KG1 (cell line): Measurements from ENCODE around the gene CENPL.
"Not testable (repeated sequence)": the region's sequence is repeated elsewhere in the genome, so short reads cannot be mapped to it uniquely, and the experiment has no call there.

Experiments used
- DNase-seq: peaks from one replicate; lab custom pipeline; 2025; lab: John Stamatoyannopoulos, UW

The CENPL gene

DNA sequence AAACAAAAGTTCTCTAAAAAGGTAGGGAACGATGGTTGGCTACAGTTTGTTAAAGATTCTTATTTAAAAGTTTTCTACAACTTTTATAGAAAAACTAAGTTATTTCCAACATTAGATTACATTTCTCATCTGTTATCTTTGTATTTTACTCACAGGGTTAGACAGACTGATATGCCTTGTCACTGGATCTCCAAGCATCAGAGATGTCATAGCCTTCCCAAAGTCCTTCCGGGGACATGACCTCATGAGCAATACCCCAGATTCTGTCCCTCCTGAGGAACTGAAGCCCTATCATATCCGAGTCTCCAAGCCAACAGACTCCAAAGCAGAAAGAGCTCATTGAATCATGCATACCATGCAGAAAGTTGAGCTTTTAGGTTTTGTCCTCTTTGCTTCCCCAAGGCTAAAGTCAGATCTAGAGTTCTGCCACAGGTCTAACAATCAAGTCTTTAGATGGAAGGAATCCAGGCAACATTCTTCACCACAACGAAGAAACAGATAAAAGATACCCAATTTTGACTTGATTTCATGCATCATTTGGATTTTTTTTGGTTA lies 32.8 kb upstream of the CENPL start:
- no peak for DNase-seq

DNA sequence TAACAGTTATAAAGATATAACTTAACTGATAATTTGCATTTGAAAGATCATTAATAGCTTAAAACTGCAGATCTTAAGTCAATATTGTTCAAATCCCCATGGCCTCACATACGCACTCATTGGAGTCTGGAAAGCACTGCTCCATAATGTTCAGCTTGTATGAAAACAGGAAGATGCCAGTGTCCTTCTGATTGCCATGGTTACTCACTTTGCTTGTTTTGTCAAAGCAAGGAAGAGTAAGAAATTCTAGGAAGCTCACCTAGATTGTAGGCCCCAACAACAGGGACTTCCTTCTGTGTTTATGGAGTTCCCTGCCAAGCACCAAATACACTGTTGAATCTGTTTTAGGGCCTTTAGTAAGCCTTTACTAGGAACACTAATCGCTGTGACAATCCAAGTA lies 32.2 kb upstream of the CENPL start:
- DNase-seq: no peak

DNA sequence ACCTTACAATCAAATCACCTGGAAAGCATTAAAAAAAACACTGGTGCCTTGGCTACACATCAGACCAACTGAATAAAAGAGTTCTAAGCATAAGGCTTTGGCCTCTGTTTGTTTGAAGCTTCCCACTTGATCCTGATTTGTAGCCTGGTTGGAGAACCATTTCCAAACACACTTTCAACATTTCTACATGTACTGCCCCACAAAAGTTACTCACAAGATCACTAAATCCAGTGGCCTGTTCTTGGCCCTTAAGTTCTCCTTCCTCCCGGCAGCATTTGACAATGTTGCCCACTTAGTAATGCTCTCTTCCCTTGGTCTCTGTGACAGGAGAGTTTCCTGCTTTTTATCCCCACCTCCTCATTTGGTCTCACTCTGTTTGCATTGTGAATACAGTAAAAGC lies 31.3 kb upstream of the CENPL start:
- DNase-seq: no peak

DNA sequence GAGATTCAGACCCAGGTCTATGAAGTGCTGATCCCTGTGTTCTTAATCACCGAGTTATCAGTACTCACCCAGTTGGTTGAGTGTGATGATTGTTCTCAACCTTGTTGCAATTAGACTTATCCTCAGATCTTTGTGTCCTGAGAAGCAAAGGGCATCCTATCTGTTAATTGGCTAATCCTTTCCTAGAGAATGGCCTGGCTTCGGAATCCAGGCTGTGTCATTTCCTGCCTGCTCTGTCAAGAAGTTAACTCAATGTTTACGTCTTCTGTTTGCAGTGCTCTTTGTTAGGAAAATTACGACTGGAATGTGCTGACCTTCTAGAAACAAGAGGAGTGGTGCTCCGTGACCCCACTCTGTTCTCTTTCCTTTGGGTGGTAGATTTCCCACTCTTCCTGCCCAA lies 28.4 kb upstream of the CENPL start:
- DNase-seq: no peak

DNA sequence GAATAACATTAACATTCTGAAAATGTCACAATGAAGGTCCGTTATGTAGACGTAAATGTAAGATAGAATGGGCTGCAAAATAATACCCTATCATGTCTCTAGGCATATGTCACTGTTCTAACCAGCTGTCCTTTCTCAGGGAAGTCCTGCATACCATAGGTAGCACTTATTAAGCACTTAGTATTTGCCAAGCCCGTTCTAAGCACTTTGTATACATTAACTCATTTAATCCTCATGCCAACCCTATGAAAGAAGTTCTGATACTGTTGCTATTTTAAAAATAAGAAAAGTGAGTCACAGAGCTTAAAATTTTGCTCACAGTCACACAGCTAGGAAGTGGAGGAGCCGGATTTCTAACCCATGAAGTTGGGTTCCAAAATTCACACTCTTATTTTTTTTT lies 27.4 kb upstream of the CENPL start:
- no peak for DNase-seq

DNA sequence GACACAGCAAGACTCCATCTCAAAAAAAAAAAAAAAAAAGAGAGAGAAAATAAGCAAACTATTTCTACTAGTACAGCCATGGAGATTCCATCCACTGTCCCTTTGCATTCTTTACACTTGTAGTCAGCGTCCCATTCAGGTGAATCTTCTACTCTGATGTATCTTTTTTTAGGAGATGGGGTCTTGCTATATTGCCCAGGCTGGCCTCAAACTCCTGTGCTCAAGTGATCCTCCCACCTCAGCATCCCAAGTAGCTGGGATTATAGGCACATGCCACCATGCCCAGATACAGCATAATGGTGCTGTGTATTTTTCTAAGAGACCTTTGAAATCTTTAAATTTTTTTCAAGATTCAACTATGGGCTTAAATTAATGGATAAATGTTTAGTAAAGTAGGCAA lies 8.1 kb upstream of the CENPL start:
- DNase-seq: no peak

DNA sequence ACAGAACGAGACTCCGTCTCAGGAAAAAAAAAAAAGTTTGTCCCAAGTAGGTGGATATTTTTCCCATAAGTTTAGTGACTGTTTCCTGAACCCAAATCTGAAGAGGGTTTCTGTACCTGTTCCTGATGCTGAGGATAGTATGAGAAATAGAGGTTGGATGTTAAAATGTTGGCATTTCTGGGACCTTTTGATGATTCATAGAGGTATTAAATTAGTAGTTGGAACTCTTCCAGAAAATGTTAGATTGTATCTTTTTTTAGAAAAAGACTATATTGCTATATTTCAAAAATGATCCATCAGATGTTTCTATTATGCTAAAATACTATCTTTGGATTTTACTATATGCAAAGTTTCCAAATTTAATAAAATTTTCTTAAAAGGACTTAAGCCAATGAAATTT lies 2.9 kb upstream of the CENPL start:
- DNase-seq: no peak

DNA sequence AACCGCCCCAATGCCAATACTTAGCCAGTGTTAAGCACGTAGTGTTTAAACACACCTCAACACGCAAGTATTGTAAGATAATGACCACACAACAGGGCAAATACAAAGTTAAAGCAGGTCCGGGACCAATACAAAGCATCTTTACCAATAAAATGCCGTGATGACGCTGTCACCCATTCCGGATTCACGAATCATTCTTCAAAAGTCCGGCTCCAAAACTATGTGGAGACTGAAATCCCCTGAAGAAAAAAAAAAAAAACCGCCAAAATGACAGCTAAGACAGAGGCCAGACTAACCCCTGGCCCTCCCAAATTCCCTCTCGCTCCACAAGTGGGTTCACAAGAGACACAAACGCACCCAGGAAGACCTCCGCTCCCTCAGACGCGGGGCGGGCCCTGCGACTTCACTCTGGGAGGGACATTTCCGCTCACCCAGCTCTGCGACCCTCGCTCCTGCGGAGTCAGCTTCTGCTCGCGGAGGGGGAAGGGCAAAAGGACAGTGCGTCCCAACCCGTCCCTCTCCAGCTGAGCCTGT lies 835 bp downstream of the CENPL start:
- DNase-seq: no peak

DNA sequence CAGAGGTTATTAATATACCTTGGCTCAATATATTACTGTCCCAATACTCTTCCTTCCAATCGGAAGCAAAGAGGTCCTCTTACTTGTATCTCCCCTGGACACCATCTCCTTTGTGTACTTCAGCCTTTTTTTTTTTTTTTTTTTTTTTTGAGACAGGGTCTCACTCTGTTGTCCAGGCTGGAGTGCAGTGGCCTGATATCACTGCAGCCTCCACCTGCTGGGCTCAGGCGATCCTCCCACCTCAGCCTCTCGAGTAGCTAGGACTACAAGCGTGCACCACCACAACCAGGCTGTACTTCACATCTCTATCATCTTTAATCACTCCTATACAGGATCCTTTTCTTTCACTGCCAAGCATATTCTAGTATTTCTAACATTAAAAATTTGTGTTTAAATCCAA lies 3.0 kb downstream of the CENPL start:
- DNase-seq: no peak

DNA sequence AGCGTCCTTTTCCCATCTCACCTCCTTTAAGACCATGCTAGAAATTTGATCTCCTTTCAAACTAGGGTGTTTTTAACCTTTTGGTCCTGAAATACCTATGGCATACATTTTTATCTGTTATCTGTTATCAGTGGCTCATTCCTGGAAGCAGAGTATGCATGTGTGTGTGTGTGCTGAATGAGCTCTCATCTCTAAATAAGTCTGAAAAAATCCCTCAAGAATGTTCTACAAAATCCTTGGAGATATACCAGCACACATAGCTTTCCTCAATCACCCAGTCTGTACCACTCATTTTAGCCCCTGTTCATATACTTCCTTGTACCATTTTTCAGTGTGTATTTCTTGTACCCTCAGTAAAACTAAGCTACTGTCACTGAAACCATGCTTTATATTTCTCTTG lies 6.2 kb downstream of the CENPL start:
- DNase-seq: no peak

DNA sequence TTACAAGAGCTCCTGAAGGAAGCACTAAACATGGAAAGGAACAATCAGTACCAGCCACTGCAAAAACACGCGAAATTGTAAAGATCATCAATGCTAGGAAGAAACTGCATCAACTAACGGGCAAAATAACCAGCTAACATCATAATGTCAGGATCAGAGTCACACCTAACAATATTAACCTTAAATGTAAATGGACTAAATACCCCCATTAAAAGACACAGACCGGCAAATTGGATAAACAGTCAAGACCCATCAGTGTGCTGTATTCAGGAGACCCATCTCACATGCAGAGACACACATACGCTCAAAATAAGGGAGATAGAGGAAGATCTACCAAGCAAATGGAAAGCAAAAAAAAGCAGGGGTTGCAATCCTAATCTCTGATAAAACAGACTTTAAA lies 11.0 kb downstream of the CENPL start:
- DNase-seq: not testable (repeated sequence)

DNA sequence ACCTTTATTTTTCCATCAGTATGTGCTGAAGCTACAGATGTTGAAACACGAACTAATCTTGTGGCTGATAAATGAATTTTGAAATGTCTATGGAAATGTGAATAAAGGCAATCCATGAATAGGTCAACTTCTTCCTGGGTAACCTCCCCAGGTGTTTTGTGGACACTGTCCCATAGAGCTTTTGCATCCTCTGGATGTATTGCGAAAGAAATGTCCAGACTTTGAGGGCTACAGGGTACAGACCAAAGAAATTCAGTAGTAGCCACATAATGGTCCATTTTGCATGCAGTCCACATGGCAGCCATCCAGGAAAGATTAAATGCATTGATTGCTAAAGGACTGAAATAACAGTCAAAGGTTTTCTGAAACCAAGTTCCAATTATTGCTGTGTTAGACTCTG lies 21.7 kb downstream of the CENPL start:
- no peak for DNase-seq

DNA sequence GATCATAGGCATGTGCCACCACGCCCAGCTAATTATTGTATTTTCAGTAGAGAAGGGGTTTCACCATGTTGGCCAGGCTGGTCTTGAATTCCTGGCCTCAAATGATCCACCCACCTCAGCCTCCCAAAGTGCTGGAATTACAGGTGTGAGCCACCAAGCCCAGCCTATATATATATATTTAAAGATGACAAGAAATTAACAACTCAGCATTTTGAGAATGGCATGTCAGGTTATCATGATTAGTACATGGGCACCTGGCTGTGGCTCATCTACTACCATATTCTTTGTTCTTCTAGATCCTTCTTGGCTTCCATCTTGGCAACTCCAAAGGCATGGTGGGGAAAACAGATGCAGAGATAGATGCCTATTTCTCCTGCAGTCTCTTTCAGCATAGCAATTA lies 24.7 kb downstream of the CENPL start:
- not testable (repeated sequence) for DNase-seq

DNA sequence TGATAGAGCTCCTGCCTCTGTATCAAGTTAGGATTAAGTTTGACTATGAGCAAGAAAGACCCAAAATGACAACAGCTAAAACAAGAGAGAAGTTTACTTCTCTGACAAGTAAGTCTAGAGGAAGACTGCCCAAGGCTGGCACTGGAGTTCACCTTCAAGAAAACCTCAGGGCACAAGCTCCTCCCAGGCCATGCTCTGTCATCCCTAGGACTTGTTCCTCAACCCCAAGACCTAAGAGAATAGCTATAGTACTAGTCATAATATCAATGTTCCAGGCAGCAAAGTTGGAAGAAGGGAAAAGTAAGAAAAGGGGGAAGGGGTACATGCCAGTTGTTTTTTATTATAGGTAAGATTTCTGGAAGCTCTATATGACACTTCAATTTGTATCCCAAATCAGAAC lies 26.6 kb downstream of the CENPL start:
- no peak for DNase-seq

DNA sequence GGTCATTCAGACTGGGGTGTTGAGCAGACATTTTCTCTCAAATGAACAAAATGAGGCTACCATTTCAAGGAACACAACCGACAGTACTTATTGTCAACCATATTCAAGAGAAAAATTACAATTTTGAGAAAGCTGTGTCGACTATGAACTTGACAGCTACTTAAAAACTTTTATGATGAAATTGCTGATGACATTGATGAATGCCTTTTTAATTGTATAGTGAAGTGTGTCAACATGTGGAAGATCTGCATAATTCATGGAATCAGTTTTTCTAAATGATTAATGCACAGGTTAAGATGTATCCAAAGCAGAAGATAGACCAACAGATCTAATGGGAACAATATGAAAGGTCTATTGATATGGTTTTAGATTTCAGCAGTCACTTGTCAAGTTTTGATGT lies 34.8 kb downstream of the CENPL start:
- no peak for DNase-seq

DNA sequence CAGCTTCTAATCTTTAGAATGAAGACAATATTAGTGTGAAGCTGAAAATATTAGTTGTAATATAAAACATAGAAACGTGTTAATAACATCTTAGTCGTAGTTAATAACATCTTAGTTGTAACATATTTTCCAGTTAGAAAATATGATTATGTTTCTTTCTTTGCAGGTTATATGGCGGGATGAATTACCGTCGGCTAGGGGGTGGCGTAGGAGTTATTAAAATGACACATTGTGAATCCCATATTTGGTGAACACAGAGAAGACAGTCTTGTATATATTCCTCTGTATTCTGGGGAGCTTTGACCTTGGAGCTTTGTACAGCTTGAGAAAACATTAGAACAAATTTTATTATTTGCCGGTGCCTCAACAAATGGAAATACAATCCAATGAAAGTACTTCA lies 39.7 kb downstream of the CENPL start:
- DNase-seq: no peak

DNA sequence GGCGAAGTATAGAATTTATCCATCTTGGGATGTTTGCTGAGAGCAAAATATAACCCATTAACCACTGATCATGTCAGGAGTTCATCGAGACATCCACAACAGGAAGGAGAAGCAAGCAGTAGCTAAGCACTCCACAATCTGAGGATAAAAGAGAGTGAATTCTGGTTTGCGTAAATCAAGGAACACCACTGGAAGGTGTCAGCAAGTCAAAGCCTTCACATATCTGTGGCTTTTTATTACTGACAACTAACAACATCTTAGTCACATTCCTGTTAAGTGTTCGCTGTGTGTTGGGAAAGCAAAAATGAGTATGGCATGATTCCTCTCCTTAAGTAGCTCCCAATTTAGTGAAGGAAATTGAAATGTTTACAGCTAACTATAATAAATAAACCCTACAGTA lies 44.7 kb downstream of the CENPL start:
- DNase-seq: no peak

DNA sequence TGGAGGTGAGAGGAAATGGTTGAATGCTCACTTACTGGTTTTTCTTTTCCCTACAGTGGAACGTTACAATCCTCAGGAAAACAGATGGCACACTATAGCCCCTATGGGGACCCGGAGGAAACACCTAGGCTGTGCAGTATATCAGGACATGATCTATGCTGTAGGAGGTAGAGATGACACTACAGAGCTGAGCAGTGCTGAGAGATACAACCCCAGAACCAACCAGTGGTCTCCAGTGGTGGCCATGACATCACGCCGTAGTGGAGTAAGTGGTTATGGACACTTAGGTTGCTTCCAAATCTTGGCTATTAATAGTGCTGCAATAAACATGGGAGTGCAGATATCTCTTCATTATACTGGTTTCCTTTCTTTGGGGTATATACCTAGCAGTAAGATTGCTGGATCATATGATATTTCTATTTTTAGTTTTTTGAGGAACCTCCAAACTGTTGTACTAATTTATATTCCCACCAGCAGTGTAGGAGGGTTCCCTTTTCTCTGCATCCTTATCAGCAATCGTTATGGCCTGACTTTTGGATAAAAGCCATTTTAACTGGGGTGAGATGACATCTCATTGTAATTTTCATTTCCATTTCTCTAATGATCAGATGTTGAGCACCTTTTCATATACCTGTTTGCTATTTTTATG lies 49.0 kb downstream of the CENPL start:
- no peak for DNase-seq

DNA sequence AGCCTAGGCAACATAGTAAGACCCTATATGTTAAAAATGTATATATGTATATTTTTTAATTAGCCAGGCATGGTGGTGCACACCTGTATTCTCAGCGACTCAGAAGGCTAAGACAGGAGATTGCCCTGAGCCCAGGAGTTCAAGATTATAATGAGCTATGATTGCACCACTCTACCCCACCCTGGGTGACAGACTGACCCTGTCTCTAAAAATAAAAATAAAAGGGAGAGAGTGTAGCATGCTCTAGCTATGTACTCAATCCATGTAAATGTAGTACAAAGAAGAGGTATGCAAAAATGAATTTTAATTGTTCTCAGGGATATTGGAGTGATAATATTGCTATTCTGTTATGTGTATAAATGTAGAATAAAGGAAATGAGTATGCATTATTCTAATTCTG lies 53.1 kb downstream of the CENPL start:
- no peak for DNase-seq

DNA sequence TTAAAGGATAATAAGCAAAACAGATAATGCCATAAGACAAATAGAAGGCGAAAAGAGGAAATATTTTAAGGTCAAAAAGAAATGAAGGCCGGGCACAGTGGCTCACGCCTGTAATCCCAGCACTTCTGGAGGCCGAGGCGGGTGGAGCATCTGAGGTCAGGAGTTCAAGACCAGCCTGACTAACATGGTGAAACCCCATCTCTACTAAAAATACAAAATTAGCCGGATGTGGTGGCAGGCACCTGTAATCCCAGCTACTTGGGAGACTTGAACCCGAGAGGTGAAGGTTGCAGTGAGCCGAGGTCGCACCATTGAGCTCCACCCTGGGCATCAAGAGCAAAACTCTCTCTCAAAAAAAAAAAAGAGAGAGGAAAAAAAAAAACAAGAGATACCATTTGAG lies 54.4 kb downstream of the CENPL start:
- not testable (repeated sequence) for DNase-seq

DNA sequence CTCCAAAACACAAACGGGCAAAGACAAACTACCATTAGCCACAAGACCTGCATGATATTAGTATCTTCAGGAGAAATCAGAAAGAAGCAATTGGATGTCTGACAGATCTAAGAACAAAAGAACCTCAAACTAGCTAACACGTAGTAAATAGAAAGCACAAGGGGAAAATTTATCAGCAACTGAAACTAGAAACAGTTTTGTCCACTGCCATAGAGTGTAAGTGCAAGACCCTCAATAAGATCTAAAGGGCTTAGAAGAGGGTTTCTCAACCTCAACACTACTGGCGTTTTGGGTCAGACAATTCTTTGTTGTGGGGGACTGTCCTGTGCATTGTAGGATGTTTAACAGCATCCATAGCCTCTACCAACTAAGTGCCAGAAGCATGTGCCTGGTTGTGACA lies 55.9 kb downstream of the CENPL start:
- DNase-seq: no peak

DNA sequence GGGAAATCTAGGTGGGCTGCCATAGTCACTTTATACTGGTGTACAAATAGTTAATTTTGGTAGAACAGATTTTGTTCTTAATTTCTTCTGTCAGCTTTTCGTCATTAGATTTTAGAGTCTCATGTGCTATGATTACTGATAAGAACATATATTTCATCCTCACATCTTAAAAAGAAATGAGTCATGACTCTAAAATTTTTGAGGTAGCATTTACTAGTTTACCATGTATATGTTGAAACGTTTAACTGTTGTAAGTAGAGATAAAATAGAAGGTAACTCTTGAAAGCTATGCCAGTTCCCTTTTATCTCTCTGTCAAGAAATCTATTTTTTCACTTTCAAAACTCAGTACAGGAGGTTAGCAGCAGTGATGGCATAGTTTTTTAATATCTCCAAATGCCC lies 56.5 kb downstream of the CENPL start:
- DNase-seq: no peak

DNA sequence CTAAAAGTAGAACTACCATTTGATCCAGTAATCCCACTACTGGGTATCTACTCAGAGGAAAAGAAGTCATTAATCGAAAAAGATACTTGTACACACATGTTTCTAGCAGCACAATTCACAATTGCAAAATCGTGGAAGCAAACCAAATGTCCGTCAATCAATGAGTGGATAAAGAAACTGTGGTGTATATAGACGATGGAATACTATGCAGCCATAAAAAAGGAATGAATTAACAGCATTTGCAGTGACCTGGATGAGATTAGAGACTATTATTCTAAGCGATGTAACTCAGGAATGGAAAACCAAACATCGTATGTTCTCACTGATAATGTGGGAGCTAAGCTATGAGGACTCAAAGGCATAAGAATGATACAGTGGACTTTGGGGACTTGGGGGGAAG lies 60.4 kb downstream of the CENPL start:
- DNase-seq: not testable (repeated sequence)

DNA sequence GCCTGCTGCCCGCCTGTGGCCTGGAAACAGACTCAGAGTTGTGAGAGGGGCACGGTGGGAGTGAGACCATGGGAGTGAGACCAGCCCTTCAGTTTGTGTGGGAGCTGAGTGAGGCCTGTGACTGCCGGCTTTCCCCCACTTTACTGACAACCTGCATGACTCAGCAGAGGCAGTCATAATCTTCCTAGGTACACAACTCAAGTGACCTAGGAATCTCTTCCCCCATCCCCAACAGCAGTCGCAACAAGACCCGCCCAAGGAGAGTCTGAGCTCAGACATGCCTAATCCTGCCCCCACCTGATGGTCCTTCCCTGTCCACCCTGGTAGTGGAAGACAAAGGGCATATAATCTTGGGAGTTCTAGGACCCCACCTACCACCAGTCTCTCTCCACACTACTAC lies 65.7 kb downstream of the CENPL start:
- no peak for DNase-seq
